HG02981 (cell line): ENCODE measurements around the gene FBLN1.
"Not testable (repeated sequence)": the region's sequence is repeated elsewhere in the genome, so short reads cannot be mapped to it uniquely, and the experiment has no call there.

Experiments used
- ATAC-seq: cut with Tn5 transposase; IDR thresholded peaks from one replicate; pipeline ENCODE4 v1.9.1; 2021; ENCODE audit warnings: mild to moderate bottlenecking, moderate library complexity; ENCODE audit not compliant: unreplicated experiment

The FBLN1 gene

DNA sequence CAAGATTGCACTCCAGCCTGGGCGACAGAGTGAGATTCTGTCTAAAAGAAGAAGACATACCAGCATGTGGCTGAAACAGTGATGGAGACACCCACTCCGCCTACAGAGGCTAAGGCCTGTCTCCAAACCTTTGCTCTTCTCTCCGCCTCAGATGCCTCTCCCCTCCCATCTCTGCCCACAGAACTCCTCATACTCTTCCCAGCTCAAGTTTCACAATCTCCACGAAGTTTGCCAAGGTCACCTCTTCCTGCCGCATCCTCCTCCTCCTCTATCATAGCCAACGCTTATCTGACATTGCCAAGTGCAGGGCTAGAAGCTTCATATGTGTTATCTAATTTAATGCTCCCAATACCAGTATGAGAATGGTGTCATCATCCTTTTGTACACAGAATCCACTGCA lies 25.9 kb upstream of the FBLN1 start:
- no peak for ATAC-seq

DNA sequence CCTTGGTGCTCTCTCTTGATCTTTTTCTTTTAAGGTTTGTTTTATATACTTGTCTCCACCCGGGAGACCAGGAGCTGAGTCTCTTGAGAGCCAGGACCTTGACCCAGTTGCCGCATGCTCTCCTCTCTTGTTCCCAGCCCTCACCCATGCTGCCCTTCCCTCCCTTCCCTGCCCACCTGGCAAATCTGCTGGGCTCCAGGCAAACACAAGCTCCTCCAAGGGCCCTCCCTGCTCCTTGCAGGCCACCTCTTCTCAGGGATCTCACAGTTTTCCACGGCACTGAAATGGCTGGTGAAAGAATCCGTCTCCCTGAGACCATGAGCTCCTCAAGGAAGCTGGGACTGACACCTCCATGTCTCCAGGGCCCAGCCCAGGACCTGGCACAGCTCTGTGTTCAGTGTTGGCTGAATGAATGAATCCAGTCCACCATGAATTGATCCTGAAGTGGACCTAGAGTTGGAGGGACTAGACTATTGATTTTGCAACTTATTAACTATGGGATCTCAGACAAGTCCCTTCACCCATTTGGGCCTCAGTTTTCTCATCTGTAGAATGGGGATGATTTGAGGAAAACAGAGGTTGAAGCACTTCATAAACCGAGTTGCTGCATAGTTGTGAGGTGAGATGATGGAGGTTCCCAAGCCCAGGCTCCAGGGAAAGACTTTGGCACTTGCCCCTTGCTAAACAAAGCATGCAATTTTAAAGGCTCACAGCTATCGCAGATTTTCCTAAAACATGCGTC lies 25.1 kb upstream of the FBLN1 start:
- ATAC-seq = no peak

DNA sequence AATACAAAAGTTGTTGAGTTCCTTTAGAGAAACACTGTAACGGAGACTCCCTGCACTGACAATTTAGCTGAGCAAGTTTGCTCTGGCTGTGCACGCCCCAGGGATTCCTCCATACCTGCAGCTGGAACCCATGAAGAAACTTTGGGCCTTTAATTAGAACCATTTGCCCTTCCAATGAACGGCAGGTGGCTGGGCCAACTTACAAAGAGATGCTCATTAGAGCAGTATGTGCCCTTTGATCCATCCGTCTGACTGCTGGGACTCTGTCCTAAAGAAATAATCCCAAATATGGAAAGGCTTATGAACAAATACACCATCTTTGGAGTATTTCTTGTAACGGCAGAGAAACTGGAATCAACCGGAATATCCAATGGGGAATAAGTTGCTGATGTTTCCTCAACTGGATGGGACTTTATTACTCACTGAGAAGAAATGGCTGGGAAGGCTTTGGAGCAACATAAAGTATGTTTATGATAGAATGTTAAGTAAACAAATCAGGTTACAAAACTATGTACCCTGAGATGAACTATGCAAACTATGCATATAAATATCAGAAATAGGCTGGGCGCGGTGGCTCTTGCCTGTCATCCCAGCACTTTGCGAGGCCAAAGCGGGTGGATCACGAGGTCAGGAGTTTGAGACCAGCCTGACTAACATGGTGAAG lies 24.4 kb upstream of the FBLN1 start:
- no peak for ATAC-seq

DNA sequence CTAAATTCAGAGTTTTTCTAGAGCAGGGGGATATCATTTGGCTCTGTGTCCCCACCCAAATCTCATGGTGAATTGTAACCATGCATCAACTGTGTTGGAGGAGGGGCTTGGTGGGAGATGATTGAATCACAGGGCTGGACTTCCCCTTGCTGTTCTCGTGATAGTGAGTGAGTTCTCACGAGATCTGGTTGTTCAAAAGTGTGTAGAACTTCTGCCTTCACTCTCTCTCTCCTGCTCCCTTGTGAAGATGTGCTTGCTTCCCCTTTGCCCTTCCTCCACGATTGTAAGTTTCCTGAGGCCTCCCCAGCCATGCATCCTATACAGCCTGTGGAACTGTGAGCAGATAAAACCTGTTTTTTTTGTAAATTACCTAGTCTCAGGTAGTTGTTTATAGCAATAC lies 22.0 kb upstream of the FBLN1 start:
- ATAC-seq = no peak

DNA sequence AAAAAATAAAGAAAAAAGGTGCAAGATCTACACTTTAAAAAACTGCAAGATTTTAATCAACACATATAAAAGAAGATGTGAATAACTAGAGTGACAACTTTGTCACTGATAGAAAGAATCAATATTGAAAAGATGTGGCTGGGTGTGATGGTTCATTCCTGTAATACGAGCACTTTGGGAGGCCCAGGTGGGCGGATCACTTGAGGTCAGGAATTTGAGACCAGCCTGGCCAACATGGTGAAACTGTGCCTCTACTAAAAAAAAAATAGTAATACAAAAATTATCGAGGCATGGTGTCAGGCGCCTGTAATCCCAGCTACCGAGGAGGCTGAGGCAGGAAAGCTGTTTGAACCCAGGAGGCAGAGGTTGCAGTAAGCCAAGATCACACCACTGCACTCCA lies 21.0 kb upstream of the FBLN1 start:
- no peak for ATAC-seq

DNA sequence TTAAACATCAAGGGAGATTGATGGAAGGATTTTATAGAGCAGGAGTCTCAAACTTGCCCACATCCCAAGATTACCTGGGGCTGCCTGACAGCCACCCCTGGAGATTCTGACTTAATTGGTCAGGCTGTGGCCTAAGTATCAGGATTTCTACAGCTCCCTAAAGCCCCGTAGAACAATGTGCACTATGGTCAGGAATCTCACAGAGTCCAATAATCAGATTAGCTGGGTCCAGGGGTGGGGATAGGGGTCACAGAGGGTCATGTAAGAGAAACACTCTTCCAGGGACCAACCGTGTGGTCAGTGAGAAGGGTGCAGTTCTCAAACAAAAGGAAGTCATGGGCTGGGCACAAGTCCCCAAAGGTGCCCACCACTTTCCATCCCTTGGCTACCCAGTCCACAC lies 20.5 kb upstream of the FBLN1 start:
- ATAC-seq = no peak

DNA sequence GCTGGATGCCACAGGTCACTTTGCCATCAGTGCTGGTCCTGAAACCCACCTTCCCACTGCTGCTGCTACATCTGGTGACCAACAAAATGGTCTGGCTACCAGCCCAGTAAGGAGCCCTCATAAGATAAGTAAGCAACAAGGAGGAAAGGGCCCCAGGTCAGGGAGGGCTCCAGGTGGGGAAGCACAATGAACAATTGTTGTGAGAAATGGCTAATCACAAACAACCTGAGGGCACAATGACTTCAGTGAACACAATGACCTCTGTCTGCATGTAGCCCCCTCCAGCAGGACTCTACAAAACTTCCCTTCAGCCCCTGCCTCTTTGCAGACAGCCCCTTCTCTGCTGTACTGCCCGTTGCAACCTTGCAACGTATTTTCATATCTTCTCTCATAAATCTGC lies 19.4 kb upstream of the FBLN1 start:
- ATAC-seq = no peak

DNA sequence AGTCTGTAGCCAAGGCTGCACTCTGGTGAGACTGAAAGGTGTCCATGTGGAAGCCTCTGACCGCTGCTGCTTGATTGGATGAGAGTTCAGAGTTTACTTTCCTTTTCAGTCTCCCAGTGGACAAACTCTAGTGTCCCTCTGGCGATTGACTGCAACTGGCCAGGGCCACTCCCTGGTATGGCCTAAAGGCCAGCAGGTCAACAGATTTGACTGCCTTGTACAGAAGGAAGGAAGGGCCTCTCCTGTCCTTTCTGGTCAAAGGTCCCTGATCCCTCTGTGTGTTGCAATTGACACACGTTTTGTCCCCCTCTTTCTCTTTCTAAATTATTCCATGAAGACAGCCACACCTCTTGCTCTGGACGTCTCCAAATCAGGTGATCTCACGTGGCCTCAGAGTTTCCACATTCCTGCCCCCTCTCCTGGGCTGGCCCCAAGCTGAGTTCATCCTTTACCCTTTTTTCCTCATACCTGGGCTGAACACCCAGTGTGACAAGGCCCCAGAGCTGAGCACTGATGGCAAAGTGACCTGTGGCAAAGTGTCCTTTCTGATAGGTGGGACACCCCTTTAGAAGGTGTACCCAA lies 18.7 kb upstream of the FBLN1 start:
- ATAC-seq = no peak

DNA sequence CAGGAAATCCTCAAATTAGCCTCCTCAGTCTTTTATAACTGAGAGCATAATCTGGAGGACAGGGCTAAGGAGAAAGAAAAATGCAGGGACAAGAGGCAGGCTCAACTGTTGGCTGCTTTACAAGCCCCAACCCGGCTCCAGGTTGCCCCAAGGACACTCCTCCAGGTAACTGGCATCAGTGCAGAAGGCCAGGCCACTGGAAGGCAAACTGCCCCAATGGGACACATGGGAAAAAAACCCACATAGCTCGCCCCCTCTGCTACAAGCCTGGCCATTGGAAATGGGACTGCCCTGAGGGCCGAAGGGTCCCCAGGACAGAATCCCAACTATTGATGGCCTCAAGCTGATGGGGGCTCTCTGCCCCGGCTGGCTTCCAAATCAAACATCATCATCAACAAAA lies 17.9 kb upstream of the FBLN1 start:
- no peak for ATAC-seq

DNA sequence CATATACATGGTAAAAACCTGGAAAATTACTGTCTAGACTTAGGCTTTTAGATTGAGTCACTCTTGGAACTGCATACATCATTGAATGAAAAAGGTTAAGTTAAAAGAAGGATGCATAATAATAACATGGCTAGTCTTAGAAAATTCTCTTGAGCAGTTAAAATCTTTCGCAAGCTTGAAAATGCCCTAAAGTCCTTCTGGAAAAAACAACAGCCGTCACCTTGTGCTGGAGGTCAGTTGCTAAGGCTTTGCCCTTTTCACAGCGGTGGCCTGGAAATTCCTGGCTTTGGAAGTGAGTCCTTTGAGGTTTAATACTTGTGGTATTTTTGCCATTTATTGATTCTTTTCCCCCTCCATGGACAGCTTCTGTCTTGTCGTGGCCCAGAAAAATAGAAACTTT lies 17.4 kb upstream of the FBLN1 start:
- ATAC-seq = no peak

DNA sequence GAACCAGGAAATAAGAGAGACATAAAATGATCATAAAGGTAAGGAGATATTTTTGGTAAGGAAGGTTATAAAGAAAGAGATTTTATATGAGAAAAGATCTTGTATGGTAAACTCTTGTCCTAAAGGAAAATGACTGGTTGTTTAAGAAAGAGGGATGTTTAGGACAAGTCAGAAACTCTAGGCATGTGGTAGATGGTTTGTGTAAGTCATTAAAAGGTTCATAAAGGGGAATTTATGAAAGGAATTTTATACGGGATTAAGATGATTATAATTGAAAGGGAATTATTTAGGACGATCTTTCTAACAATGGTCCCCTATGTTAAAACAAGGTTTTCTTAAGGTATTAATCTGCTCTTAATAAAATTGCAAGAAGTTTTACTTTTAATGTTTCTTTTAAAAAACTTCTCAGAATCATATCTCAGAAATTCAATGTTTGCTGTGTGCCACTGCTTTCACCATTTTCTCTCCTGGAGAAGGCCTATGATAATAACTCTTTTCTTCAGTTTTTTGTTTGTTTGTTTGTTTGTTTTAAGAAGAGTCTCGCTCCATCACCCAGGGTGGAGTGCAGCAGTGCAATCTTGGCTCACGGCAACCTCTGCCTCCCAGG lies 13.8 kb upstream of the FBLN1 start:
- no peak for ATAC-seq

DNA sequence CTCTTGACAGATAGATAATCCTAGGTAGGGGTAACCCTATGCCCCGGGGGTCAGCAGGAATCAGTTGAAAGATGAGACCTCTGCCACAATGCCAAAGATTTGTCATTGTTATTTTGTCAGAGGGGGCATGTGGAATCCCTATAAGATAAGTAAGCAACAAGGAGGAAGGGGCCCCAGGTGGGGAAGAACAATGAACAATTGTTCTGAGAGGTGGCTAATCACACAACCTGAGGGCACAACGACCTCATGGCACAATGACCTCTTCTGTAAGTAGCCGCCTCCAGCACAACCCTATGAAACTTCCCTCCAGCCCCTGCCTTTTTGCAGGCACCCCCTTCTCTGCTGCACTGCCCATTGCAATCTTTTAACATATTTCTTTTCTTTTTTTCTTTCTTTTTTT lies 11.8 kb upstream of the FBLN1 start:
- ATAC-seq = no peak

DNA sequence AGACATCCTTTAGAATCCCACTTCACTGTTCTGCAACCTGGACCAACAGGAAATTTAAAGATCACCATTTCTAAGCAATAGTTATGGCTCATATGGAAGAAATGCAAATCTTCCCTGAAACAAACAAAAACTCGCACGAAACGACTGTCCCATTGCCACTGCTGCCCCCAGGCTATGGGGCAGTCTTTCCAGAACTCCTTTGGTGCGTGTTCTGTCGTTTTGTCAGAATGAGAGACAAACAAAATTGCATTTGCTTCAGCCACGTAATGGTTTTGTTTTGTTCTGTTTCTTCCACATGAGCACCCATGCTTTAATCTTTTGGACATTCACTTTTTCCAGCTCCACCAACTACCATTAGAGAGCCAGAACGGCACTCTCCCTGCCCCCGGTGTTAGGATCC lies 10.8 kb upstream of the FBLN1 start:
- no peak for ATAC-seq

DNA sequence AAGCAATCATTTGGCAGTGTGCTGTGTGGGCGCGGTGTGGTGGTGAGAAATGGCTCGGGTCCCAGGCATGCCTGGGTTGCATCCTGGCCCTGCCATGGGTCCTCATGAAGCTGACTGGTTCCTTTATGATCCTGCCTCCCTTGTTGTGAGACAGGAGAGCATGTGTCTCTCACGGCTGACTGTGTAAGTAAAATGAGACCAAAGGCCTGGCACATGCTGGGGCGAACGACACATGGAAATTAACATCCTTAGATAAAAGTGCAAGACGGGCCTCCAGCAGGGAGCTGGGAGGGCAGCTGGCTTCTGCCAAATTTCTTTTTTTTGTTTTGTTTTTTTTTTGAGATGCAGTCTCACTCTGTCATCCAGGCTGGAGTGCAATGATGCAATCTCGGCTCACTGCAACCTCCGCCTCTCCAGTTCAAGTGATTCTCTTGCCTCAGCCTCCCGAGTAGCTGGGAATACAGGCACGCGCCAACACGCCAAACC lies 9.4 kb upstream of the FBLN1 start:
- ATAC-seq = no peak

DNA sequence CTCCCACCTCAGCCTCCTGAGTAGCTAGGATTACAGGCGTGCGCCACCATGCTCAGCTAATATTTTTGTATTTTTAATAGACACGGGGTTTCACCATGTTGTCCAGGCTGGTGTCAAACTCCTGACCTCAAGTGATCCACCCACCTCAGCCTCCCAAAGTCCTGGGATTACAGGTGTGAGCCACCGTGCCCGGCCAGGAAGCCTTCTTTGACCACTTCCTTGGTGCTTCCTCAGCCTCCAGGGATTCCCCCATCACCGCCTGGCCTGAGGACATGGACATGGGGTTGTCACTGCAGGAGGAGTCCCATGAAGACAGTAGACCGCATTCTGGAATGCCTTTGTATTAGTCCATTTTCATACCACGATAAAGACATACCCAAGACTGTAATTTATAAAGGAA lies 8.4 kb upstream of the FBLN1 start:
- not testable (repeated sequence) for ATAC-seq

DNA sequence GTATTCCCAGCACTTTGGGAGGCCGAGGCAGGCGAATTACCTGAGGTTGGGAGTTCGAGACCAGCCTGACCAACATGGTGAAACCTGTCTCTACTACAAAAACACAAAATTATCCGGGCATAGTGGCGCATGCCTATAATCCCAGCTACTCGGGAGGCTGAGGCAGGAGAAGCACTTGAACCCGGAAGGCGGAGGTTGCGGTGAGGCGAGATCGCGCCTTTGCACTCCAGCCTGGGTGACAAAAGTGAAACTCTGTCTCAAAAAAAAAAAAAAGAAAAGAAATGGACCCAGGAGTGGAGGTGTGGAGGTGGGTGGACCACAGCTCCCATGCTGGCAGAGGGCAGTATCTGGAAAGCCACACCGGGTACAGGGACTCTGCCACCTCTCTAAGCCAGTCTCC lies 7.1 kb upstream of the FBLN1 start:
- ATAC-seq = not testable (repeated sequence)

DNA sequence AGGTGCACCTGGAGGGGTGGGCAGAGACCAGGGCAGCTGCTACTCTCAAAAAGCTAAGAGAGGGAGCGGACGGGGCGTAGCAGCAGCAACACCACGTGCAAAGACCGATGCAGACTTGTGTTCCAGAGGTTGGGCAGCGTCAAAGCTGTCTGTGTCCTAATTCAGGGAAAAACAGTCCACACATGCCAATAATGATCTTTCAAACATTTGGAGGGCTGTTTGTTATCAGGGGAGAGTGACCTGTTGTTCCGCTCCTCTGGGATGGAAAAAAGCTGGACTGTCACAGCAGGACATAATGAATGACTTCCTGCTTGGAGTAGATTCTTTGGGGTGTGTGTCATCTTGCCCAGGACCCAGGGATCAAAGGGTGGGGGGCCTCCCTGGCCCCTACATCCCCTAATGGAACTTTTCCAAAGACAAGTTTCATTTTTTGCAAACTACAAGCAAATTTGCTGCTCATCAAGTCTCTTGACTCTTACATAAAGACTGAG lies 6.2 kb upstream of the FBLN1 start:
- no peak for ATAC-seq

DNA sequence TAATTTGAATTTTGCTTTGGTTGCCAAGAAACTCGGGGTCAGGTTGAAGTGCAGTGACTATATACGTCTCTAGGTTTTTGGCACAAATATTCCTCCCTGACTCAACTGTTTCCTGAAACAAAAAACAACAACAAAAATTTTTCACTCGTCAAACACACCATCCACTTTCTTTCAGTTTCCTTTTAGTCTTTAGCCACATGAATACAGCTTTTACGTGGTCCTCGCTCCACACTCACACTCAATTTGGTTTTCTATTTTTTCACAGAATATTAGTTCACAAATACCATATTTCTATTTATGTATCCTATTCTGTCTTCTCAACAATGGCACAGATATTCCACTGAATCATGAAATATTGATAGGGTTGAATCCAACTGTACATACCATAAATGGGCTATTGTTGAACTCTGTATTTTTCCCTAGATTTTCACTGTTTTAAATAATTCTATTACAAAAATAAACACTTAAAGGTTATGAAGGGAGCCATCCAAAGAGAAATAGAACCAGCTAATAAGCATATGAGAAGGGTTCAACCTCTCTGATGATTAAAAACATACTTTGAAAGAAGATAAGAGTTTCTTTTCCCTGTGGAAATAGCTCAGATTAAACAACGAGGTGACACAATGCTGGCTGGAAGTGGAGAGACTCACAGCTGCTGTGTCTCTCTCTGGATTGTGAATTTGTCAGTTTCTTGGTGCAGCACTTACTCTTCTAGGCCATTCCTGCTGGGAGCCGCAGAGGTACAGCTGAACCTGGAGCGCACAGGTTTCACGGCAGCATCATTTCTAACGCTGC lies 5.1 kb upstream of the FBLN1 start:
- ATAC-seq = no peak

DNA sequence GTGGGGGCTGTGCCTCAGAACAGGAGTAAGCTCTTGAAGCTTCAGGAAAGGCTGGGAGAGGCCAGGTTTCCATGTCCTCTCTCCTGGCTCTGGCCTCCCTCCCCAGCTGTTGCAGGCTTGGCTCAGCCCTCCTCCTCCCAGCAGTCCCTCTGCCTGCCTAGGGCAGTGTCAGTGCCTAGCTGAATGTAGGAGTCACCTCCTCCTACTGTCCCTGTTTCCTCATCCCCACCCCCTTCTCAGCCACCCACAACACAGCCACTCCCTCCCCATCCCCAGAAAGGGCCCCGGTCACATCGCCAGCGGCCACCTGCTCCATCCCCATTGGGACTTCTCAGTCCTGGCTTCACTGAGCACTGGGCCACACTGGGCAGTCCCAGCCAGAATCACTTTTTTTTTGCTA lies 2.9 kb upstream of the FBLN1 start:
- ATAC-seq = no peak

DNA sequence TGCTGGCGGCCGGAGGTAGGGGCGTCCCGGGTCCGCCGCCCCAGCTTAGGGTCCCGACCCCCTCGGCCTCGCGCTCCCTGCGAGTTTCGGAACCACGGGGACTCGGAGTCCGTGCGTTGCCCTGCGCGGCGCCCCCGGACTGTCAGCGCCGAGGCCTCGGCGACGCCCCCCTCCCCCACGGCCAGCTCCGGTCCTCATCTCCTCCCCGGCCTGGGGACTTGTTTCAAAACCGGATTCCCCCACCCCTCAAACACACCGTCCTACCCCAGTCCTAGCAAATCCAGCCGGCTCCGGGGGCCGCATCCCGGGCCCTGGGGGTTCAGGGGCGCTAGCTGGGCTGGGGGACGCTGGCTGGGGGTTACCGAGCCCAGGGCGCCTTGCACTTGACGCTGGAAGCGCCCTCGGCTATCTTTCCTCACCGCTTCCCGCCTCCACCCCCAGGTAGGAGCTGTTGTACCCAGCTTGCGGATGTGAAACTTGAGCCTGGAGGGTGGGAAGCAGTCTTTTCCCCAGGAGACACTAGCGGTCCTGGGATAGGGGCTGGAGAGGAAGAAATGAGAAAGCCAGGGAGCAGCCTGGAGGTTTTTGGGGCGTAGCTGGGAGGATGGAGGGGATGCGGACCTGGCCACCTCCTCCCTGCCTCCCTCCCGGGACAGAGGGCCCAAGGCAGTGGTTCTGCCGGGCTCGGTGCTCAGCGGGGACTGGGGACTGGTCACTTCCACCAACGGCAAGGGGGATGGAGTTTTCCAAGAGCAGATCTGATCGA lies 550 bp downstream of the FBLN1 start:
- no peak for ATAC-seq
